PC-3 (cell line): ENCODE data around the gene ZNF17.

Experiments used
- CTCF ChIP-seq: fragments of 300-600 bp; sonication (generic); conservative IDR thresholded peaks from 2 replicates; pipeline ENCODE4 v1.5.1; 2017; ENCODE audit warnings: antibody characterized with exemption, low read depth, mild to moderate bottlenecking, low read length
- EZH2 ChIP-seq: fragments of 300-600 bp; sonication (generic); IDR thresholded peaks from one replicate; pipeline ENCODE4 v1.6.1; 2017; ENCODE audit warnings: antibody characterized with exemption, mild to moderate bottlenecking, low read length; ENCODE audit not compliant: unreplicated experiment

DNA sequence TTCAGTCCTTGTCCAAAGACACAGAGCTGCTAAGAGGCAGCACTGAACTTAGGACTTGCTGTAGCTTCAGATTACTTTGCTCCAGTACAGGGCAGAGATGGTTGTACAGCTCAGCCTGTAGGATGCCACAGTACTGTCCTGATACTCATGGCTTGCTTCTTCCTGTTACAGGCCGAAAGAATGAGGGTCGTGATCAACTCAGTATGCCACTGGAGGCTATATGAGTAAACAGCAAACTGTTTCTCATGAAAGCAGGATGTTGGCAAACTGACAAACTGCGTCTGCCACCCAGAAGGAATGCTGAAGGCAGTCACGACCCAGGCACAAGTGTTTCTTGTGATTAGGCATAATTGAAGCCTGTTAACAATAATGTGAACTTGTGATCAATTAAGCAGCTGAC, 27.0 kb downstream of the ZNF17 start:
- TF ChIP-seq CTCF (no peak), EZH2 (no peak)
